Fibroblast of skin of left biceps (primary cell): ENCODE data around the gene DMBT1.

Source experiments
- DNase-seq, 2 experiments: peaks; one replicate each; pipeline ENCODE4 v3.0.0-alpha.2; 2013; ENCODE audit warnings: low read depth in 2 of 2

The DMBT1 gene

GRCh38 chr10:122646511-122647382 is 86.2 kb downstream of the DMBT1 start:
- no peak for DNase-seq

- no peak for DNase-seq
These were observed 86.9 kb downstream of the DMBT1 start for GRCh38 chr10:122647383-122647968.

DNA sequence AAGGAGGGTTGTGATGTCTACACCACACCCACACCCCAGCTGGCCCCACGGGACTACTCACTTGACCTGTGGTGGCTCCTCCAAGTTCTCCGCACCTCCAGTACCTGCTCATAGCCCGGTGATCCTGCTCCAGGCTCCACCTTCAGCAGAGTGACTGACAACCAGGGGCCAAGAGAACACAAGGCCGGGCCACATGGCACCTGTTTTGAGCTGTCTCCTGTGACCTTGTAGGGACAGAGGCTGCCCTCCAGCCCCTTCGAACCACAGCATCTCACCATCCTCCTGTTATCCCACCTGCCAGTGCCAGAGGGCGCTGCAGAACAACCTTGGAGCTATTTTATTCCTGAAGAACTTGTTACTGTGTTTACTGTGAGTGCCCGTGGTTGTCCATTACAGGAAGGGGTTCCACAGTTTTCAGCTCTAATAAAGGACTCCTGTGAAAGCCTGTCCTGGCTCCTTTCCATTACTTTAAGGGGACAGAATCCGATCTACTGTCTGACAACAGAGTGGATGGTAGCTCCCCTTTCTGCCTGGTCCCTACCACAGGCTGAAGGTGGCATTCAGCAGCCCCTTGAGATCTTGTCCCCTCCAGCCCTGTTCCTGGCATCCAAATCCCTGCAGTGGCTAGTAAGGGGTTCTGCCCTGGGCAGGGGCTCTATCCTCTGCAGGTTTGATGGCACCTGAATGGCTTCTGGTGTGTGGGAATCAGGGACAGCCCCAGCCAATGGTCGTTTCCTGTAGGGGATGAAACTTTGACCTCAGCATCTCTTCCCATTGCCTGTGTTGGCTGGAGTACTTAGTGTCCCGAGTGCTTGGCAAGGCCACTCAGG is 88.3 kb downstream of the DMBT1 start:
- DNase-seq = no peak

DNA sequence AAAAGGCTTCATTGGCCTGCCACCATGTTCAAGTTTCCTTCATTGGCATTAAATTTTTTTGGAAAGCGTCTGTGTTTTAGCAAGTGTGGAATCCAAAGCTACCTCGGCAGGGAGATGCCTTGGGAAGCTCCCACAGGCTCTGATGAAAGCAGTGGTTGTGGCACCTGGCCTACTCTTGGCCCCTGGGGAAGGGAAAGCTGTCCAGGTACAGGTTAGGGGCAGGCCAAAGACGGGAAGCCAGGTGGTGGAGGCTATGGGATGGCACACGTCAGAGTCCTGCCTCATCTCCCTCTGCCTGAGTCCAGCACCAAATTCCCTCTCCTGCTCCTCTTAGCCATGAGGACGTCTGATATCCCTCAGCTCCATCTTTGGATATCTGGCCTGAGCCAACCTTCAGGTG is 89.3 kb downstream of the DMBT1 start:
- DNase-seq = no peak

GRCh38 chr10:122650331-122650730 is 89.8 kb downstream of the DMBT1 start:
- DNase-seq = no peak

GRCh38 chr10:122655524-122656307 is 95.2 kb downstream of the DMBT1 start:
- DNase-seq = no peak

GRCh38 chr10:122656308-122656705 is 95.8 kb downstream of the DMBT1 start:
- no peak for DNase-seq

GRCh38 chr10:122656741-122657140 is 96.2 kb downstream of the DMBT1 start:
- no peak for DNase-seq

GRCh38 chr10:122657255-122657654 is 96.7 kb downstream of the DMBT1 start:
- no peak for DNase-seq

GRCh38 chr10:122657729-122658128 is 97.2 kb downstream of the DMBT1 start:
- DNase-seq = no peak

- DNase-seq = no peak
These were observed 97.9 kb downstream of the DMBT1 start for GRCh38 chr10:122658356-122659049.

- no peak for DNase-seq
These were observed 98.6 kb downstream of the DMBT1 start for GRCh38 chr10:122659126-122659525.

GRCh38 chr10:122659651-122660050 is 99.1 kb downstream of the DMBT1 start:
- DNase-seq = no peak

DNA sequence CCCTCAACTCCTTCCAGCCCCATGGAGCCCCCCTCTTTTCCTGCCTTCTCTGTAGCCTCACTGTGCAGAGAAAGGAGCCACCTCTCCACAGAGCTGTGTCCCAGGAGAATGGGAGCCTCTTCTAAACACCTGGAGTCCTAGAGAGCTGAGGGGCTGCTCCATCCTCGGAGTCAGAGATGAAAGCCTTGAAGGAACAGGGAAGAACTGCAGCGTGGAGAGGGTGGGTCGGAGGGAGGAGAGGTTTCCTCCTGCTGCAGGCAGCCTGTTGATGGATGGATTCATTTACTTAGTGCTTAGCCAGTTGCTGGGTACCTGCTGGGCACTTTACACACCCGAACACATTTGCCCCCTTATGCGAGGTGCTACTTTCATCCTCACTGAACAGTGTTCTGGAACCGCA is 100.1 kb downstream of the DMBT1 start:
- no peak for DNase-seq

GRCh38 chr10:122662231-122662630 is 101.7 kb downstream of the DMBT1 start:
- no peak for DNase-seq

DNA sequence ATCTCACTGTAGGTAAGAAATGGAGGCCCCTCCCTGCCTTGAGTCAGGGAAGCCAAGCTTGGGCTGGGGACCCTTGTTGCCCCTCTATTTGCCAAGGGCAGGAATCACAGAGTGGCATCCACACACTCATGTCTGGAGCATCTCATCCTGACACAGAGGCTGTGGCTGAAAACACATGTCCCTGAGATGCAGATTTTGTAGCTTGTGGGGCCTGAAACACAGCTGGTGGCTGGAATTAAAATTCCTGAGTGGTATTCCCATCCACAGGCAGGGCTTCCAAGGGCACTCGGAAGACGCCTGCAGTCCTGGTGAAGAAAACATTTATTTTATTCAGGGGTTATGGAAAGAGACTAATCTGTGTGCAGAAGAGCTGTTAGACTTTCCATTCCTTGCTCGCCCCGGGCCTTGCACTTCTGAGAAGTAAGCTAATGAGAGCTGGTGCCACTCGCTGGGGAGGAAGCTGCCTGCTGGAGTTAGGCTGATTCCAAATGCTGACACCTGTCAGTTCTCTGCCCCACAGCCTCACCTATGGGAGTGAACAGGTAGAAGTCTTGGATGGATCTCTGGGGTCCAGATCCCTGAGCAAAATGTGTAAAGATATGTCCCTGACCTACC is 103.1 kb downstream of the DMBT1 start:
- no peak for DNase-seq

DNA sequence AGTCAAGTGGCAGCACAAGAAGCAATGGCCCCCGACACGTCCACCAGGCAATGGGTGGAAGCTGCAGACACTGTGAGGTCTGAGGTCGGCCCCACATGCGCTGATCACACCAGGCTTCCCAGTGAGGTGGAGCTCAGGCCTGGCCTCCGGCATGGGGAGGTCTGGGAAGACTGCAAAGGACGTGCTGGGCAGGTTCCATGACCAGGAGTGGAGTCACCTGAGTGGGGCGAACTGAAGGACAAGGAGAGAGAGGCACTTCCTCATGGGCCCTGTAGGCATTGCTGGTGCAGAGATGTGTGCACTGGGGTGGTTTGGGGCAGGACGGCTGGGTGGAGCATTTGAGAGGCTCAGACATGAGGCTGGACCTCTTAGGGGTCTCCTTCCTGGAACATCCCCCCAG is 103.9 kb downstream of the DMBT1 start:
- no peak for DNase-seq

- no peak for DNase-seq
These were observed 104.8 kb downstream of the DMBT1 start for GRCh38 chr10:122665329-122665860.

DNA sequence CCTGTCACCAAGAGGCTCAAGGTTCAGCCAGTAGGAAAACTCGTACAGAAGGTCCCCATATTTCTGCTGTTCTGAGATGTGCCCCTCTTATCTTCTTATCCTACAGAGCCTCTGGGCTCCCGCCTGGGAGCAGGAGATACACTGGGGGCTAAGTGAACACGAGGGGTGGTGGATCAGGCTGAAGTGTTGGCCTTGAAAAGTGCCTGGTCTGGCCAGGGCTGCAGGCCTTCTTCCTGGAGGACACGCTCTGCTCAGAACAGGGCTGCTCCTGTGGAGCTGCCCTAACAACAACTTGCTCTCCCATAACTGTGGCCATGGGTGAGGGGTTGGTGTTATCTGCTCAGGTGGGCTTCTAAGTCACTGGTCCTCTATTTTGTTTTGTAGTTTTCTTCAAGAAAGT is 105.4 kb downstream of the DMBT1 start:
- no peak for DNase-seq

- DNase-seq = no peak
These were observed 108.5 kb downstream of the DMBT1 start for GRCh38 chr10:122669045-122669444.
